HFFc6 (cell line): ENCODE results near the gene TNIP1. TPM values are rescaled to one million over a fixed set of nuclear protein-coding genes. Genes with fewer than 3 reads are reported as not detected.

Experiments
- DNase-seq: peaks from one replicate; pipeline ENCODE4 v3.0.0-alpha.2; 2018
- H3K27ac Mint-ChIP-seq: 2 replicates; pipeline ENCODE4 v1.8.0; 2020; ENCODE audit warnings: mild to moderate bottlenecking, mixed read lengths
- H3K27me3 Mint-ChIP-seq: 2 replicates; pipeline ENCODE4 v1.8.0; 2021; ENCODE audit warnings: mild to moderate bottlenecking, moderate library complexity, mixed read lengths; ENCODE audit not compliant: insufficient read depth
- H3K36me3 Mint-ChIP-seq: 2 replicates; pipeline ENCODE4 v1.8.0; 2021; ENCODE audit warnings: low read depth, mixed read lengths
- H3K4me1 Mint-ChIP-seq: 2 replicates; pipeline ENCODE4 v1.8.0; 2020; ENCODE audit warnings: low read depth, mixed read lengths
- H3K4me3 Mint-ChIP-seq: 2 replicates; pipeline ENCODE4 v1.8.0; 2020; ENCODE audit warnings: mild to moderate bottlenecking, moderate library complexity, mixed read lengths
- H3K9me3 Mint-ChIP-seq: 2 replicates; pipeline ENCODE4 v1.8.0; 2020; ENCODE audit warnings: mild to moderate bottlenecking, mixed read lengths
- CTCF ChIP-seq: fragments of 200-600 bp; sonication (generic); IDR thresholded peaks from 2 replicates; pipeline ENCODE4 v1.5.0; 2021; ENCODE audit warnings: antibody characterized with exemption, mild to moderate bottlenecking
- total RNA-seq, 6 experiments: library from RNA; stranded (reverse); fragmentation: NEBNext Ultra II Directional; extraction: Animal tissue kit (Norgen Biotek cat#: 25700); gene quantifications; 2 replicates in 1 of 6; 3 replicates in 5 of 6; pipeline ENCODE4 v1.2.3, GENCODE V29; 2021

TNIP1 gene
- total RNA-seq, 6 experiments from 2014 or later: 81.5 to 105 (median 89.5) TPM

GRCh38 chr5:151108566-151108965 lies 27.7 kb upstream of the TNIP1 start:
- peak overlapping the region; percentile 29; the same call in 1 of the 2 replicates for H3K27ac Mint-ChIP-seq
- no peak overlapping the region for H3K4me3 Mint-ChIP-seq
- DNase-seq: no peak
- peaks cover 23% of the 10 kb centered on the region for H3K4me1 Mint-ChIP-seq
- H3K27me3 Mint-ChIP-seq: peaks cover 15% of the 10 kb centered on the region
- peaks cover 42% of the 10 kb centered on the region for H3K36me3 Mint-ChIP-seq
- no peak for TF ChIP-seq CTCF
- H3K9me3 Mint-ChIP-seq: no peaks in the 10 kb centered on the region

- peaks cover 17% of the 10 kb centered on the region for H3K27me3 Mint-ChIP-seq
- H3K4me3 Mint-ChIP-seq: no peak overlapping the region
- H3K9me3 Mint-ChIP-seq: no peaks in the 10 kb centered on the region
- no peak for DNase-seq
- peaks cover 44% of the 10 kb centered on the region for H3K36me3 Mint-ChIP-seq
- no peak for TF ChIP-seq CTCF
- peaks cover 23% of the 10 kb centered on the region for H3K4me1 Mint-ChIP-seq
- H3K27ac Mint-ChIP-seq: peak overlapping the region; percentile 9
These were observed 27.1 kb upstream of the TNIP1 start for GRCh38 chr5:151107738-151108520.

DNA sequence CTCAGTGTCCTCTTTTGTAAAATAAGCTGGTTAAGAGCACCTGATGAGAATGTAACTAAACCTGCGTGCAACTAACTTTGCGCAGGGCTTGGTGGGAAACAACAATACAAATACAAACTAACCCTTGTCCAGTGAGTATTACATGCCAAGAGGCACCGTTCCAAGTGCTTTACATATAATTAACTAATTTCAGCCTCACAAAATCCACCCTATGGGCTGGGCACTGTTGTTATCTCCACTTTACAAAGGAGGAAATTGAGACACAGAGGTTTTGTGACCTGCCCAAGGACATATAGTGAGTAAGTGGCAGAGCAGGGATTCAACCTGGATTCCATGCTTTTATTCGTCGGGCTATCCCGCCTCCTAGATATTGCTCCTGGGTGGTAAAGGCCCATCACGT lies 26.2 kb upstream of the TNIP1 start:
- H3K27ac Mint-ChIP-seq: no peak overlapping the region
- H3K27me3 Mint-ChIP-seq: peaks cover 17% of the 10 kb centered on the region
- no peaks in the 10 kb centered on the region for H3K9me3 Mint-ChIP-seq
- no peak for DNase-seq
- H3K4me3 Mint-ChIP-seq: no peak overlapping the region
- H3K4me1 Mint-ChIP-seq: peaks cover 23% of the 10 kb centered on the region
- peaks cover 50% of the 10 kb centered on the region for H3K36me3 Mint-ChIP-seq
- no peak for TF ChIP-seq CTCF

GRCh38 chr5:151106509-151106908 lies 25.7 kb upstream of the TNIP1 start:
- peaks cover 17% of the 10 kb centered on the region for H3K27me3 Mint-ChIP-seq
- peak overlapping the region; percentile 14; the same call in 1 of the 2 replicates for H3K27ac Mint-ChIP-seq
- H3K4me1 Mint-ChIP-seq: peaks cover 23% of the 10 kb centered on the region
- H3K4me3 Mint-ChIP-seq: no peak overlapping the region
- no peak for TF ChIP-seq CTCF
- H3K9me3 Mint-ChIP-seq: no peaks in the 10 kb centered on the region
- DNase-seq: no peak
- peaks cover 55% of the 10 kb centered on the region for H3K36me3 Mint-ChIP-seq

GRCh38 chr5:151106043-151106442 lies 25.2 kb upstream of the TNIP1 start:
- Mint-ChIP-seq H3K4me3 (no peak overlapping the region), H3K27me3 (peaks cover 17% of the 10 kb centered on the region), H3K9me3 (no peaks in the 10 kb centered on the region), H3K4me1 (peaks cover 23% of the 10 kb centered on the region), H3K36me3 (peaks cover 57% of the 10 kb centered on the region), H3K27ac (peak overlapping the region; percentile 14; the same call in 1 of the 2 replicates)
- no peak for TF ChIP-seq CTCF
- no peak for DNase-seq
